HCT116 (cell line): ENCODE data around the gene ENTPD3. TPM values are rescaled to one million over a fixed set of nuclear protein-coding genes. Genes with fewer than 3 reads are reported as not detected.

ENCODE experiments used
- ATAC-seq: fragments of 200-7000 bp; cut with Tn5 transposase; 2 replicates; pipeline ENCODE4 v1.9.1; 2020; ENCODE audit warnings: mild to moderate bottlenecking, moderate library complexity
- BruUV-seq: library from RNA; stranded (reverse); fragments of 400-500 nt; replicated peaks from 2 replicates; lab custom pipeline; 2021; lab: Mats Ljungman, UMichigan
- CTCF ChIA-PET: fragments of 300-600 bp; sonication (Branson Sonifier 250); formaldehyde crosslinking; loops from one replicate; lab custom pipeline; 2021; ENCODE audit warnings: antibody characterized with exemption; lab: Charles Lee
- POLR2A ChIA-PET: fragments of 300-600, 350-600 bp; sonication (Branson Sonifier 250); formaldehyde crosslinking; loops from one replicate; lab custom pipeline; 2021; ENCODE audit warnings: antibody characterized with exemption; lab: Charles Lee
- RAD21 ChIA-PET, 2 experiments: fragments of 300-600 bp; sonication (Branson Sonifier 250); formaldehyde crosslinking; loops; one replicate each; lab custom pipeline; 2023; ENCODE audit warnings: low total read pairs in 2 of 2; ENCODE audit not compliant: uncharacterized antibody in 2 of 2, unreplicated experiment in 2 of 2, low non-redundant PET in 1 of 2; lab: Charles Lee
- DNase-seq: peaks from one replicate; pipeline ENCODE4 v3.0.0-alpha.2; 2010; ENCODE audit warnings: low read depth, low spot score
- H2AFZ ChIP-seq: fragments of 200-600 bp; shearing (Covaris generic), sonication (generic); 2 replicates; pipeline ENCODE4 v1.6.1; 2017; ENCODE audit warnings: low read depth, mixed run types, mixed read lengths, antibody characterized with exemption, low read length; ENCODE audit not compliant: poor library complexity, severe bottlenecking
- H3K27ac ChIP-seq: 2 replicates; pipeline ENCODE4 v1.5.1; 2012; ENCODE audit warnings: low read depth, low read length
- H3K27me3 ChIP-seq: fragments of 200-600 bp; sonication (generic); 2 replicates; pipeline ENCODE4 v1.6.1; 2016; ENCODE audit warnings: mixed run types, low read length, mixed read lengths; ENCODE audit not compliant: insufficient read depth
- H3K36me3 ChIP-seq, 2 experiments: fragments of 200-500 bp in 1 of 2; fragments of 200-600 bp in 1 of 2; sonication (Bioruptor generic) in 1 of 2; sonication (generic) in 1 of 2; 2 replicates each; pipeline versions ENCODE4 v1.5.1 to v1.6.1; 2014 to 2016; ENCODE audit warnings: low read length in 2 of 2, inconsistent platforms in 1 of 2, mixed read lengths in 1 of 2, mixed run types in 1 of 2; ENCODE audit not compliant: insufficient read depth in 2 of 2, control insufficient read depth in 1 of 2
- H3K4me1 ChIP-seq, 2 experiments: fragments of 200-600 bp in 1 of 2; sonication (generic) in 1 of 2; 2 replicates each; pipeline versions ENCODE4 v1.5.1 to v1.6.1; 2012 to 2017; ENCODE audit warnings: low read length in 2 of 2, inconsistent platforms in 1 of 2, mild to moderate bottlenecking in 1 of 2, mixed read lengths in 1 of 2, mixed run types in 1 of 2, moderate library complexity in 1 of 2; ENCODE audit not compliant: insufficient read depth in 2 of 2, control insufficient read depth in 1 of 2
- H3K4me2 ChIP-seq: fragments of 200-600 bp; sonication (generic); 2 replicates; pipeline ENCODE4 v1.6.1; 2017; ENCODE audit warnings: mixed run types, low read length, mixed read lengths
- H3K4me3 ChIP-seq, 2 experiments: fragments of 200-600 bp in 1 of 2; sonication (generic) in 1 of 2; replicated peaks in 1 of 2; 2 replicates each; pipeline ENCODE4 v1.5.1; 2011 to 2016; ENCODE audit warnings: low read length in 2 of 2, control low read depth in 1 of 2, low read depth in 1 of 2, mild to moderate bottlenecking in 1 of 2, mixed read lengths in 1 of 2, mixed run types in 1 of 2
- H3K79me2 ChIP-seq: fragments of 200-600 bp; sonication (generic); 2 replicates; pipeline ENCODE4 v1.6.1; 2017; ENCODE audit warnings: mild to moderate bottlenecking, mixed run types, low read length, moderate library complexity, mixed read lengths; ENCODE audit not compliant: insufficient read depth
- H3K9ac ChIP-seq: fragments of 200-600 bp; sonication (generic); 2 replicates; pipeline ENCODE4 v1.6.1; 2016; ENCODE audit warnings: low read length, mixed read lengths
- H3K9me2 ChIP-seq: fragments of 200-600 bp; sonication (generic), shearing (Covaris generic); 2 replicates; pipeline ENCODE4 v1.6.1; 2017; ENCODE audit warnings: mixed run types, mild to moderate bottlenecking, moderate library complexity; ENCODE audit not compliant: insufficient read depth
- H3K9me3 ChIP-seq, 2 experiments: fragments of 200-500 bp in 1 of 2; fragments of 200-600 bp in 1 of 2; sonication (Bioruptor generic) in 1 of 2; sonication (generic) in 1 of 2; 2 replicates each; pipeline ENCODE4 v1.6.1; 2014 to 2017; ENCODE audit warnings: low read length in 2 of 2, mixed read lengths in 2 of 2, inconsistent platforms in 1 of 2, low read depth in 1 of 2, mild to moderate bottlenecking in 1 of 2, mixed run types in 1 of 2, moderate library complexity in 1 of 2; ENCODE audit not compliant: control insufficient read depth in 1 of 2, insufficient read depth in 1 of 2
- H4K20me1 ChIP-seq: fragments of 200-600 bp; sonication (generic), shearing (Covaris generic); 2 replicates; pipeline ENCODE4 v1.6.1; 2017; ENCODE audit warnings: mixed run types, mild to moderate bottlenecking, moderate library complexity; ENCODE audit not compliant: insufficient read depth
- ATF3 ChIP-seq: IDR thresholded peaks from 2 replicates; pipeline ENCODE4 v1.6.1; 2012
- CBX3 ChIP-seq: IDR thresholded peaks from 2 replicates; pipeline ENCODE4 v1.6.1; 2012; ENCODE audit warnings: low read depth
- EGR1 ChIP-seq: IDR thresholded peaks from 2 replicates; pipeline ENCODE4 v1.6.1; 2012; ENCODE audit warnings: low read depth
- ELF1 ChIP-seq: IDR thresholded peaks from 2 replicates; pipeline ENCODE4 v1.6.1; 2012; ENCODE audit warnings: low read depth, borderline replicate concordance
- EZH2phosphoT487 ChIP-seq: fragments of 200-600 bp; IDR thresholded peaks from 2 replicates; pipeline ENCODE4 v1.6.1; 2018; ENCODE audit warnings: antibody characterized with exemption, borderline replicate concordance
- JUND ChIP-seq: IDR thresholded peaks from 2 replicates; pipeline ENCODE4 v1.6.1; 2012
- POLR2A ChIP-seq: IDR thresholded peaks from 2 replicates; pipeline ENCODE4 v1.7.0; 2011; ENCODE audit warnings: borderline replicate concordance; ENCODE audit not compliant: insufficient read depth, insufficient read length; ENCODE audit errors: extremely low read depth
- POLR2AphosphoS5 ChIP-seq: IDR thresholded peaks from 2 replicates; pipeline ENCODE4 v1.6.1; 2011; ENCODE audit warnings: mild to moderate bottlenecking, low read depth, low read length, moderate library complexity
- RAD21 ChIP-seq: IDR thresholded peaks from 2 replicates; pipeline ENCODE4 v1.6.1; 2012; ENCODE audit warnings: low read depth, mild to moderate bottlenecking
- REST ChIP-seq: IDR thresholded peaks from 2 replicates; pipeline ENCODE4 v1.6.1; 2012; ENCODE audit warnings: low read depth
- SP1 ChIP-seq: IDR thresholded peaks from 2 replicates; pipeline ENCODE4 v1.6.1; 2012; ENCODE audit warnings: low read depth
- SRF ChIP-seq: IDR thresholded peaks from 2 replicates; pipeline ENCODE4 v1.6.1; 2012; ENCODE audit warnings: low read depth
- TCF7L2 ChIP-seq: IDR thresholded peaks from 2 replicates; pipeline ENCODE4 v1.7.0; 2011; ENCODE audit warnings: borderline replicate concordance, inconsistent platforms; ENCODE audit not compliant: insufficient read depth, insufficient read length; ENCODE audit errors: extremely low read depth
- YY1 ChIP-seq: IDR thresholded peaks from 2 replicates; pipeline ENCODE4 v1.6.1; 2011; ENCODE audit warnings: low read length, low read depth, moderate library complexity, mild to moderate bottlenecking; ENCODE audit not compliant: insufficient replicate concordance; ENCODE audit errors: extremely low read depth
- ZBTB33 ChIP-seq: IDR thresholded peaks from 2 replicates; pipeline ENCODE4 v1.6.1; 2011; ENCODE audit warnings: mild to moderate bottlenecking, low read length, moderate library complexity; ENCODE audit not compliant: insufficient replicate concordance; ENCODE audit errors: extremely low read depth
- ZFX ChIP-seq: fragments of 450-650 bp; IDR thresholded peaks from 2 replicates; pipeline ENCODE4 v1.6.1; 2017
- intact Hi-C: fragments of 100-400 bp; cut with micrococcal nuclease; formaldehyde crosslinking; loops from 2 replicates; pipeline ENCODE4 v1.10.0; 2022
- total RNA-seq: library from RNA; stranded (reverse); gene quantifications from one replicate; pipeline ENCODE4 v1.2.1, GENCODE V29; 2021; ENCODE audit not compliant: unreplicated experiment

ENTPD3 gene
- total RNA-seq, 1 experiment from 2014 or later, result not detected

GRCh38 chr3:40382617-40382979 is 4.4 kb upstream of the ENTPD3 start:
- no peaks in the 10 kb centered on the region for H3K27me3 ChIP-seq
- no peak overlapping the region for H3K27ac ChIP-seq
- no peaks in the 10 kb centered on the region for H4K20me1 ChIP-seq
- POLR2A ChIA-PET, result no interaction called here
- H3K4me1 ChIP-seq, result peaks cover 0 to 22% of the 10 kb centered on the region in 2 experiments; a peak in 2 of 4 replicates
- ATAC-seq, result peak; percentile 68
- RAD21 ChIA-PET, result no interaction called here
- CTCF ChIA-PET, result no interaction called here
- H3K36me3 ChIP-seq, result no peaks in the 10 kb centered on the region
- H3K4me3 ChIP-seq, result no peak overlapping the region
- no peaks in the 10 kb centered on the region for H3K79me2 ChIP-seq
- TF ChIP-seq CBX3 (no peak), SRF (no peak), SP1 (no peak), RAD21 (no peak), ZFX (no peak), EGR1 (no peak), ATF3 (no peak), EZH2phosphoT487 (no peak), JUND (no peak), POLR2AphosphoS5 (no peak), ELF1 (no peak), REST (no peak), ZBTB33 (no peak), TCF7L2 (no peak), YY1 (no peak), POLR2A (no peak)
- H3K9me3 ChIP-seq, result no peaks in the 10 kb centered on the region
- H3K4me2 ChIP-seq, result 0 out of 2 replicates have a peak overlapping the region, but pooled peaks have one; percentile 3
- no peak for DNase-seq
- H3K9ac ChIP-seq, result no peak overlapping the region
- H3K9me2 ChIP-seq, result no peaks in the 10 kb centered on the region
- H2AFZ ChIP-seq, result no peak overlapping the region
- intact Hi-C loops, result no loop called here
- no TSS peak for BruUV-seq
